ENCODE results near the gene EPHB2.
"Not testable (repeated sequence)": the region's sequence is repeated elsewhere in the genome, so short reads cannot be mapped to it uniquely, and the experiment has no call there.

Gene EPHB2

DNA sequence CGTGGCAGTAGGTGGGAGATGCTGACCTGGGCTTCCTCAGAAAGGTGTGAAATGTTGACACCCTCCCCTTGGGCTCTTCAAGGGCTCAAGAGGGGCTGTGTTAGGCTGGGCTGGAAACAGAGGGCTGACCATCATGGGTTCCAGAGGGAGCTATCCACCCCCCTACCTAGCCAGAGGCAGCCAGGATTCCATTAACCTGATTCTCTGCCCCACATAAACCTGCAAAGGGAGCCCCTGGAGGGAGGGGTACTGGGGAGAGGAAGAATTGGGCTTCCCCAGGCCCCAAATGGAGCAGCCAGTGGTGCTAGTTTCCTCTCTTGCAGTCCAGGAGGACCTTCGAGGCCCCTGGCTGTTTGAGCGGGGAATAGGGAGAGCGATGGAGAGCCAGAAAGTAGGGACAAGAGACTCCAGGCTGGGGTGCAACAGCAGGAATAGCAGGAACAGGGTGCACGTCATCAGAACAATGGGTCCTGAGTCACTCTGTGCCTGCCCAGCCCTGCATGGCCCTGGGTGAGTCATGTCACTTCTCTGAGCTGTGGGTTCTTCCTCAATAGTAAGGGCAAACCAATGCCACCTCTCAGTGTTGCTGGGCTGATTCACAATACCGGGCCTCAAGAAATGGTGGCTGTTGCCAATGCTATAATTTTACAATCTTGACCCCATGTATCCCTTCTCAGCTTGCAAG lies 121.2 kb downstream of the EPHB2 start:
- TF ChIP-seq CTCF (IDR thresholded peaks at IDR 0.05; ENCODE audit: control extremely low read depth, extremely low read depth, low read depth, missing control alignments) = no peak
- no peak for DNase-seq (ENCODE audit: extremely low spot score)
- CTCF ChIA-PET = no interaction called here
- POLR2A ChIA-PET = no interaction called here

GRCh38 chr1:22832414-22832786 lies 121.8 kb downstream of the EPHB2 start:
- DNase-seq (ENCODE audit: extremely low spot score) = no peak
- ChIA-PET CTCF (no interaction called here), POLR2A (no interaction called here)

GRCh38 chr1:22833699-22834098 lies 123.1 kb downstream of the EPHB2 start:
- no peak for TF ChIP-seq CTCF (IDR thresholded peaks at IDR 0.05; ENCODE audit: control extremely low read depth, extremely low read depth, low read depth, missing control alignments)
- no peak for DNase-seq (ENCODE audit: extremely low spot score)
- ChIA-PET POLR2A (no interaction called here), CTCF (no interaction called here)

More at GRCh38 chr1:22832414-22832786, 121.8 kb downstream of the EPHB2 start:
- TF ChIP-seq CTCF (IDR thresholded peaks at IDR 0.05; ENCODE audit: control extremely low read depth, extremely low read depth, low read depth, missing control alignments) = no peak

- DNase-seq (ENCODE audit: extremely low spot score); CTCF ChIA-PET; POLR2A ChIA-PET: not testable (repeated sequence)
Measured at GRCh38 chr1:22834420-22834819, 123.8 kb downstream of the EPHB2 start.

- POLR2A ChIA-PET = no interaction called here
- DNase-seq (ENCODE audit: extremely low spot score) = no peak
- no peak for TF ChIP-seq CTCF (IDR thresholded peaks at IDR 0.05; ENCODE audit: control extremely low read depth, extremely low read depth, low read depth, missing control alignments)
- CTCF ChIA-PET = no interaction called here
Measured at GRCh38 chr1:22835636-22836319, 125.1 kb downstream of the EPHB2 start.

DNA sequence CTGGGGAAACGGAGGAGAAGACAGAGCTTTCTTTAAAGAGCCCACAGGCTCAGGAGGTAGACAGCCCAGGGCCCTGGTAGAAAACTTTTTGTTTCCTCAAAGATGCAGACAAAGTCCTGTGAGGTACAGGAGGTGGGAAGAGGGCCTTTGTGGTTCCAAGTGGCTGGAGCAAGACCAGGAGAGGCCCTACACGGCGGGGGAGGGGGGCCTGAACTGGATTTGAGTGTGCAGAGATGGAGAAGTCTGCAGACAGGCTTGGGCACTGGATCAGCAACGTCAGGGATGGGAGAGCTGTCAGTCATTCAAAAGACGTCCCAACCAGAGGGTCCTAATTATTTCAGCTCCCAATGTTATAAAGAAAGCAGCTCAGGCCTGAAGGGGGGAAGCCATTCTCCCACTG lies 126.2 kb downstream of the EPHB2 start:
- TF ChIP-seq CTCF (IDR thresholded peaks at IDR 0.05; ENCODE audit: control extremely low read depth, extremely low read depth, low read depth, missing control alignments) = no peak
- ChIA-PET POLR2A (no interaction called here), CTCF (interaction anchor here (0.9 kb wide), 1 partner anchor 64 kb away, joined by 3 read pairs; no protein-coding TSS in a partner anchor)
- no peak for DNase-seq (ENCODE audit: extremely low spot score)

DNA sequence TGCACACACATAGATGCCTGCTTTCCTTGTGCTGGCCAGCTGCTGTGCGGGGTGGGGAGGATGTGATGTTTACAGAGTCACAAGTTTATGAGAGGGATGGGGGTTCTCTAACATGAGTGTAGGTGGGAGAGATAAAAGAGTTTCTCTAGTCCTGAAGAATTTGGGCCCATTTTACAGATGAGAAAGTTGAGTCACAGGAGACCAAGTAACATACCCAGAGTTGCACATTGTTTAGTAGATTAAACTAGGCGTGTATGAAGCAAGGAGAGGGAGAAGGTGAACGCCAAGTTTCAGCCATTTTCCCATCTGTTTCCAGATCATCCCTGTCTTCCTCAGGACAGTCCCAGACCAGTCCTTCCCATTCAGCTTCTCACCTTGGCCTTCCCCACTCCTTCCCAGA lies 126.7 kb downstream of the EPHB2 start:
- no peak for TF ChIP-seq CTCF (IDR thresholded peaks at IDR 0.05; ENCODE audit: control extremely low read depth, extremely low read depth, low read depth, missing control alignments)
- POLR2A ChIA-PET = no interaction called here
- no peak for DNase-seq (ENCODE audit: extremely low spot score)
- CTCF ChIA-PET = interaction anchor here (0.9 to 1.0 kb wide), 2 partner anchors 24 to 65 kb away, joined by 3 read pairs; no protein-coding TSS in a partner anchor
